Loucy (cell line): ENCODE measurements around the gene QDPR.

Source experiments
- H2AFZ ChIP-seq: fragments of 200-600 bp; sonication (generic); 2 replicates; pipeline ENCODE4 v1.6.0; 2016; ENCODE audit warnings: antibody characterized with exemption, mild to moderate bottlenecking, low read length, moderate library complexity
- H3F3A ChIP-seq: fragments of 200-600 bp; 2 replicates; pipeline ENCODE4 v1.6.0; 2016; ENCODE audit warnings: antibody characterized with exemption, low read depth, mild to moderate bottlenecking
- H3K27me3 ChIP-seq: fragments of 200-600 bp; sonication (generic); 2 replicates; pipeline ENCODE4 v1.6.1; 2014; ENCODE audit warnings: low read length, mild to moderate bottlenecking; ENCODE audit not compliant: insufficient read depth, poor library complexity, severe bottlenecking
- H3K36me3 ChIP-seq: fragments of 200-600 bp; sonication (generic); 2 replicates; pipeline ENCODE4 v1.6.1; 2016; ENCODE audit warnings: low read length; ENCODE audit not compliant: insufficient read depth
- H3K4me1 ChIP-seq: fragments of 200-600 bp; sonication (generic); 2 replicates; pipeline ENCODE4 v1.5.1; 2014; ENCODE audit warnings: low read length, mild to moderate bottlenecking; ENCODE audit not compliant: insufficient read depth, poor library complexity, severe bottlenecking
- H3K4me2 ChIP-seq: fragments of 200-600 bp; sonication (generic); 2 replicates; pipeline ENCODE4 v1.6.0; 2014; ENCODE audit warnings: antibody characterized with exemption, low read length, low read depth, mild to moderate bottlenecking; ENCODE audit not compliant: poor library complexity, severe bottlenecking
- H3K4me3 ChIP-seq: fragments of 200-600 bp; sonication (generic); 2 replicates; pipeline ENCODE4 v1.5.1; 2014; ENCODE audit warnings: low read length, mild to moderate bottlenecking, mixed read lengths; ENCODE audit not compliant: poor library complexity, severe bottlenecking
- H3K79me2 ChIP-seq: fragments of 200-600 bp; sonication (generic); 2 replicates; pipeline ENCODE4 v1.6.1; 2014; ENCODE audit warnings: low read length; ENCODE audit not compliant: insufficient read depth
- H3K9ac ChIP-seq: fragments of 200-600 bp; sonication (generic); 2 replicates; pipeline ENCODE4 v1.6.0; 2014; ENCODE audit warnings: mild to moderate bottlenecking, low read depth, low read length, moderate library complexity; ENCODE audit not compliant: poor library complexity, severe bottlenecking
- H3K9me2 ChIP-seq: fragments of 200-600 bp; sonication (generic); replicated peaks from 2 replicates; pipeline ENCODE4 v1.6.1; 2016; ENCODE audit warnings: low read depth, low read length, mixed read lengths
- H3K9me3 ChIP-seq: fragments of 200-600 bp; sonication (generic); 2 replicates; pipeline ENCODE4 v1.6.1; 2014; ENCODE audit warnings: mild to moderate bottlenecking, antibody characterized with exemption, low read length, low read depth; ENCODE audit not compliant: insufficient read depth
- H4K20me1 ChIP-seq: fragments of 200-600 bp; sonication (generic); 2 replicates; pipeline ENCODE4 v1.6.0; 2014; ENCODE audit warnings: antibody characterized with exemption, low read length, mild to moderate bottlenecking; ENCODE audit not compliant: insufficient read depth, poor library complexity, severe bottlenecking
- CTCF ChIP-seq: fragments of 200-600 bp; sonication (generic); conservative IDR thresholded peaks from 2 replicates; pipeline ENCODE4 v1.5.1; 2014; ENCODE audit warnings: mild to moderate bottlenecking, antibody characterized with exemption, low read length
- EZH2phosphoT487 ChIP-seq: fragments of 200-600 bp; IDR thresholded peaks from 2 replicates; pipeline ENCODE4 v1.6.1; 2018; ENCODE audit warnings: antibody characterized with exemption, mild to moderate bottlenecking, moderate library complexity, borderline replicate concordance

The QDPR gene

GRCh38 chr4:17516980-17517379, 5.1 kb upstream of the QDPR start:
- no peak overlapping the region for H3K9ac ChIP-seq
- no peak overlapping the region for H2AFZ ChIP-seq
- no peaks in the 10 kb centered on the region for H3K79me2 ChIP-seq
- no peak overlapping the region for H3K4me3 ChIP-seq
- no peaks in the 10 kb centered on the region for H3F3A ChIP-seq
- TF ChIP-seq EZH2phosphoT487 = no peak
- no peak for TF ChIP-seq CTCF
- no peaks in the 10 kb centered on the region for H3K4me1 ChIP-seq
- H3K9me3 ChIP-seq = no peaks in the 10 kb centered on the region
- no peaks in the 10 kb centered on the region for H4K20me1 ChIP-seq
- no peak overlapping the region for H3K4me2 ChIP-seq
- H3K36me3 ChIP-seq = no peaks in the 10 kb centered on the region
- H3K9me2 ChIP-seq = no peaks in the 10 kb centered on the region
- no peaks in the 10 kb centered on the region for H3K27me3 ChIP-seq

- no peak overlapping the region for H2AFZ ChIP-seq
- H3K36me3 ChIP-seq = no peaks in the 10 kb centered on the region
- H3F3A ChIP-seq = no peaks in the 10 kb centered on the region
- H3K4me1 ChIP-seq = peaks cover 4% of the 10 kb centered on the region
- TF ChIP-seq CTCF = no peak
- H3K27me3 ChIP-seq = no peaks in the 10 kb centered on the region
- no peaks in the 10 kb centered on the region for H3K9me3 ChIP-seq
- H3K9ac ChIP-seq = no peak overlapping the region
- peaks cover 10% of the 10 kb centered on the region for H3K79me2 ChIP-seq
- H4K20me1 ChIP-seq = no peaks in the 10 kb centered on the region
- no peaks in the 10 kb centered on the region for H3K9me2 ChIP-seq
- no peak overlapping the region for H3K4me3 ChIP-seq
- no peak overlapping the region for H3K4me2 ChIP-seq
Measured at GRCh38 chr4:17515445-17516407, 3.8 kb upstream of the QDPR start.

GRCh38 chr4:17514865-17515264, 3.0 kb upstream of the QDPR start, which contains the start of gene CLRN2:
Gene CLRN2, plus strand, starts transcription at chr4:17515165. Its CDS starts 102 bp downstream, at chr4:17515267.
- H3K9me2 ChIP-seq = no peaks in the 10 kb centered on the region
- no peaks in the 10 kb centered on the region for H3F3A ChIP-seq
- TF ChIP-seq EZH2phosphoT487 (no peak), CTCF (no peak)
- H3K4me2 ChIP-seq = no peak within 1 kb of the TSS
- H3K4me3 ChIP-seq = no peak within 1 kb of the TSS
- no peak within 1 kb of the TSS for H3K9ac ChIP-seq
- H3K4me1 ChIP-seq = peaks cover 4% of the 10 kb centered on the region
- H4K20me1 ChIP-seq = no peaks in the 10 kb centered on the region
- no peaks in the 10 kb centered on the region for H3K27me3 ChIP-seq
- H3K9me3 ChIP-seq = no peaks in the 10 kb centered on the region
- H3K36me3 ChIP-seq = no peaks in the 10 kb centered on the region
- H2AFZ ChIP-seq = no peak within 1 kb of the TSS
- peaks cover 14% of the 10 kb centered on the region for H3K79me2 ChIP-seq
